Astrocyte of the spinal cord (primary cell): ENCODE measurements around the gene SMURF1.

Experiments used
- DNase-seq: peaks from one replicate; pipeline ENCODE4 v3.0.0; 2011; ENCODE audit warnings: low read depth, low spot score
- H3K4me3 ChIP-seq: 2 replicates; pipeline ENCODE4 v1.5.1; 2011; ENCODE audit warnings: low read depth, mild to moderate bottlenecking, low read length, moderate library complexity
- CTCF ChIP-seq: IDR thresholded peaks from 2 replicates; pipeline ENCODE4 v1.5.1; 2012; ENCODE audit warnings: low read depth, mild to moderate bottlenecking, low read length, inconsistent platforms
- in situ Hi-C: cut with HindIII; loops from 2 replicates; pipeline ENCODE4 v1.10.0; 2017; ENCODE audit warnings: low sequenced_read_pairs

Gene SMURF1

GRCh38 chr7:98990356-98990755, 153.6 kb downstream of the SMURF1 start:
- H3K4me3 ChIP-seq, result no peak overlapping the region
- no peak for DNase-seq
- no peak for TF ChIP-seq CTCF
- in situ Hi-C loops, result no loop called here

GRCh38 chr7:98988641-98989040, 155.3 kb downstream of the SMURF1 start:
- no peak overlapping the region for H3K4me3 ChIP-seq
- in situ Hi-C loops, result no loop called here
- DNase-seq, result no peak
- TF ChIP-seq CTCF, result no peak

- DNase-seq, result no peak
- TF ChIP-seq CTCF, result no peak
- H3K4me3 ChIP-seq, result no peak overlapping the region
- in situ Hi-C loops, result no loop called here
Measured at GRCh38 chr7:98985945-98986344, 158.0 kb downstream of the SMURF1 start.

GRCh38 chr7:98985406-98985805, 158.5 kb downstream of the SMURF1 start:
- no peak for DNase-seq
- in situ Hi-C loops, result no loop called here
- H3K4me3 ChIP-seq, result no peak overlapping the region
- no peak for TF ChIP-seq CTCF

- no peak overlapping the region for H3K4me3 ChIP-seq
- TF ChIP-seq CTCF, result no peak
- in situ Hi-C loops, result no loop called here
- DNase-seq, result no peak
Measured at GRCh38 chr7:98984126-98984525, 159.8 kb downstream of the SMURF1 start.

- in situ Hi-C loops, result no loop called here
- no peak for TF ChIP-seq CTCF
- no peak for DNase-seq
- H3K4me3 ChIP-seq, result no peak overlapping the region
Measured at GRCh38 chr7:98982686-98983085, 161.2 kb downstream of the SMURF1 start.

GRCh38 chr7:98981701-98982100, 162.2 kb downstream of the SMURF1 start:
- DNase-seq, result no peak
- in situ Hi-C loops, result no loop called here
- no peak overlapping the region for H3K4me3 ChIP-seq
- TF ChIP-seq CTCF, result no peak
